OCI-LY3 (cell line): ENCODE data around the gene SMC3.

Experiments
- H2AFZ ChIP-seq: fragments of 200-600, 300-600 bp; shearing (Covaris generic); 2 replicates; pipeline ENCODE4 v1.6.0; 2014; ENCODE audit warnings: antibody characterized with exemption, low read depth, low read length
- H3K27ac ChIP-seq: fragments of 200-600, 300-600 bp; sonication (generic); 2 replicates; pipeline ENCODE4 v1.5.1; 2014; ENCODE audit warnings: mild to moderate bottlenecking, low read length, moderate library complexity, mixed read lengths
- H3K27me3 ChIP-seq: fragments of 200-600, 300-600 bp; sonication (generic); 2 replicates; pipeline ENCODE4 v1.6.1; 2014; ENCODE audit warnings: low read depth, low read length, mixed read lengths
- H3K36me3 ChIP-seq: fragments of 200-600, 300-600 bp; sonication (generic); replicated peaks from 2 replicates; pipeline ENCODE3; 2014; ENCODE audit warnings: low read depth, low read length, mixed read lengths
- H3K4me1 ChIP-seq: fragments of 300-600, 200-600 bp; sonication (generic); 2 replicates; pipeline ENCODE4 v1.6.1; 2014; ENCODE audit warnings: low read length, mixed read lengths
- H3K4me2 ChIP-seq: fragments of 200-600, 300-600 bp; sonication (generic); 2 replicates; pipeline ENCODE4 v1.6.1; 2014; ENCODE audit warnings: low read length, mixed read lengths
- H3K4me3 ChIP-seq: fragments of 300-600, 200-600 bp; sonication (generic); 2 replicates; pipeline ENCODE4 v1.5.1; 2014; ENCODE audit warnings: antibody characterized with exemption, mild to moderate bottlenecking, low read length, moderate library complexity
- H3K79me2 ChIP-seq: fragments of 300-600, 200-600 bp; shearing (Covaris generic); 2 replicates; pipeline ENCODE4 v1.6.1; 2014; ENCODE audit warnings: mild to moderate bottlenecking, low read length, mixed read lengths
- H3K9ac ChIP-seq: fragments of 300-600, 200-600 bp; shearing (Covaris generic); 2 replicates; pipeline ENCODE4 v1.6.0; 2014; ENCODE audit warnings: mild to moderate bottlenecking, low read length, moderate library complexity
- H3K9me3 ChIP-seq: fragments of 200-600, 300-600 bp; shearing (Covaris generic); 2 replicates; pipeline ENCODE4 v1.6.1; 2014; ENCODE audit warnings: low read length, mixed read lengths; ENCODE audit not compliant: insufficient read depth
- H4K20me1 ChIP-seq: fragments of 200-600, 300-600 bp; sonication (generic); 2 replicates; pipeline ENCODE4 v1.6.1; 2016; ENCODE audit warnings: low read length, mixed read lengths; ENCODE audit not compliant: insufficient read depth
- CTCF ChIP-seq: fragments of 200-600, 300-600 bp; sonication (generic); IDR thresholded peaks from 2 replicates; pipeline ENCODE4 v1.5.1; 2014; ENCODE audit warnings: antibody characterized with exemption, low read length, low read depth
- EZH2phosphoT487 ChIP-seq: fragments of 200-600 bp; shearing (Covaris generic); IDR thresholded peaks from 2 replicates; pipeline ENCODE4 v1.6.1; 2018; ENCODE audit warnings: antibody characterized with exemption, mixed run types, low read depth

Gene SMC3

GRCh38 chr10:110625951-110626855, 58.7 kb downstream of the SMC3 start:
- Histone ChIP-seq H2AFZ (no peak overlapping the region), H3K4me3 (no peak overlapping the region), H3K27ac (no peak overlapping the region), H3K4me1 (no peaks in the 10 kb centered on the region), H3K79me2 (no peaks in the 10 kb centered on the region), H3K27me3 (no peaks in the 10 kb centered on the region; the same call in 1 of the 2 replicates), H4K20me1 (no peaks in the 10 kb centered on the region), H3K4me2 (no peak overlapping the region), H3K36me3 (no peaks in the 10 kb centered on the region), H3K9me3 (no peaks in the 10 kb centered on the region), H3K9ac (no peak overlapping the region)
- TF ChIP-seq EZH2phosphoT487 (no peak), CTCF (no peak)

DNA sequence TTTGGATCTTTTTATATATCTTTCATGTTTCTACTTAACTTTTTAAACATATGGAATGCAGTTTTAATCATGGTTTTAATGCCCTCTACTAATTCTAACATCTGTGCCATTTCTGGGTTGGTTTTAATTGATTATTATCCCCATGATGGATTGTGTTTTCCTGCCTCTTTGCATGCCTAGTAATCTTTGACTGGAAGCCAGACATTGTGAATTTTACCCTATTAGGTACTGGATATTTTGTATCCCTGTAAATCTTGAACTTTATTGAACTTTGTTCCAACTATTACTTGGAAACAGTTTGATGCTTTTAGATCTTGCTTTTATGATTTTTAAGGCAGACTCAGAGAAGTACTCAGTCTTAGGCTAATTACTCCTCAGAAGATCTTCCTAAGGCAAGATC, 60.7 kb downstream of the SMC3 start:
- Histone ChIP-seq H3K79me2 (no peaks in the 10 kb centered on the region), H3K4me2 (no peak overlapping the region), H3K9me3 (no peaks in the 10 kb centered on the region), H3K4me3 (no peak overlapping the region), H3K36me3 (no peaks in the 10 kb centered on the region), H3K9ac (no peak overlapping the region), H2AFZ (no peak overlapping the region), H3K27me3 (no peaks in the 10 kb centered on the region; the same call in 1 of the 2 replicates), H3K4me1 (no peaks in the 10 kb centered on the region), H3K27ac (no peak overlapping the region), H4K20me1 (no peaks in the 10 kb centered on the region)
- TF ChIP-seq EZH2phosphoT487 (no peak), CTCF (no peak)

DNA sequence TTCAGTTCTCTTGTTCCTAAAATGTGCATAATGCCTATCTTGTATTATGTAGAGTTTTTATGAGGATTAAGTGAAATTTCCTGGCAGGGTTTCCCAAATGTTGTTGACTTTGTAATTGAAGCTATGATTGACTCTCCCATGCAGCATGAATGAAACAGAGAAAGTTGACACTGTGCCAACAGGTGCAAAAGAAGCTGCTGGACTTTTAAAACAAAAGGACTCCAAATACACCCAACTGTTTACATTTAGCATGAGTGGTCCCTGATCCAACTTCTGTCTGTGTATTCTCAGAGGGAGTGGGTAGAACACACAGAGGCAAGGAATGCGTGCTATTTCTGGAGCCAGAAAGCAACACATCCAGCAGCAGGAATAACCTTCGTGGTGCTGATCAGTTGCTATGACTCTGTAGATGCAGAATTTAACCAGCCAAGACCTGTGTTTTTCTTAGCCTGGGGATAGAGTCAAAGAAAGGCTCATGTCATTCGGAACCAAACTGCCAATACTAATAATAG, 62.2 kb downstream of the SMC3 start:
- no peaks in the 10 kb centered on the region for H4K20me1 ChIP-seq
- no peaks in the 10 kb centered on the region for H3K79me2 ChIP-seq
- no peak overlapping the region for H2AFZ ChIP-seq
- no peak overlapping the region for H3K27ac ChIP-seq
- no peaks in the 10 kb centered on the region for H3K9me3 ChIP-seq
- H3K27me3 ChIP-seq, result no peaks in the 10 kb centered on the region
- no peaks in the 10 kb centered on the region for H3K36me3 ChIP-seq
- no peak overlapping the region for H3K4me2 ChIP-seq
- no peak for TF ChIP-seq EZH2phosphoT487
- TF ChIP-seq CTCF, result no peak
- no peaks in the 10 kb centered on the region for H3K4me1 ChIP-seq
- H3K4me3 ChIP-seq, result no peak overlapping the region
- no peak overlapping the region for H3K9ac ChIP-seq

- Histone ChIP-seq H3K36me3 (no peaks in the 10 kb centered on the region), H3K9ac (no peak overlapping the region), H3K27me3 (no peaks in the 10 kb centered on the region), H4K20me1 (no peaks in the 10 kb centered on the region), H2AFZ (no peak overlapping the region), H3K4me1 (no peaks in the 10 kb centered on the region), H3K4me3 (no peak overlapping the region), H3K4me2 (no peak overlapping the region), H3K27ac (no peak overlapping the region), H3K79me2 (no peaks in the 10 kb centered on the region), H3K9me3 (no peaks in the 10 kb centered on the region)
- TF ChIP-seq CTCF (no peak), EZH2phosphoT487 (no peak)
These were observed 64.4 kb downstream of the SMC3 start for GRCh38 chr10:110631934-110632333.
